GM18499 (cell line): ENCODE results near the gene BOLL.
"Not testable (repeated sequence)": the region's sequence is repeated elsewhere in the genome, so short reads cannot be mapped to it uniquely, and the experiment has no call there.

Experiments used
- ATAC-seq: cut with Tn5 transposase; IDR thresholded peaks from one replicate; pipeline ENCODE4 v1.9.1; 2021; ENCODE audit warnings: moderate number of reproducible peaks; ENCODE audit not compliant: insufficient read depth, unreplicated experiment

BOLL gene, protein sequence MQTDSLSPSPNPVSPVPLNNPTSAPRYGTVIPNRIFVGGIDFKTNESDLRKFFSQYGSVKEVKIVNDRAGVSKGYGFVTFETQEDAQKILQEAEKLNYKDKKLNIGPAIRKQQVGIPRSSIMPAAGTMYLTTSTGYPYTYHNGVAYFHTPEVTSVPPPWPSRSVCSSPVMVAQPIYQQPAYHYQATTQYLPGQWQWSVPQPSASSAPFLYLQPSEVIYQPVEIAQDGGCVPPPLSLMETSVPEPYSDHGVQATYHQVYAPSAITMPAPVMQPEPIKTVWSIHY

DNA sequence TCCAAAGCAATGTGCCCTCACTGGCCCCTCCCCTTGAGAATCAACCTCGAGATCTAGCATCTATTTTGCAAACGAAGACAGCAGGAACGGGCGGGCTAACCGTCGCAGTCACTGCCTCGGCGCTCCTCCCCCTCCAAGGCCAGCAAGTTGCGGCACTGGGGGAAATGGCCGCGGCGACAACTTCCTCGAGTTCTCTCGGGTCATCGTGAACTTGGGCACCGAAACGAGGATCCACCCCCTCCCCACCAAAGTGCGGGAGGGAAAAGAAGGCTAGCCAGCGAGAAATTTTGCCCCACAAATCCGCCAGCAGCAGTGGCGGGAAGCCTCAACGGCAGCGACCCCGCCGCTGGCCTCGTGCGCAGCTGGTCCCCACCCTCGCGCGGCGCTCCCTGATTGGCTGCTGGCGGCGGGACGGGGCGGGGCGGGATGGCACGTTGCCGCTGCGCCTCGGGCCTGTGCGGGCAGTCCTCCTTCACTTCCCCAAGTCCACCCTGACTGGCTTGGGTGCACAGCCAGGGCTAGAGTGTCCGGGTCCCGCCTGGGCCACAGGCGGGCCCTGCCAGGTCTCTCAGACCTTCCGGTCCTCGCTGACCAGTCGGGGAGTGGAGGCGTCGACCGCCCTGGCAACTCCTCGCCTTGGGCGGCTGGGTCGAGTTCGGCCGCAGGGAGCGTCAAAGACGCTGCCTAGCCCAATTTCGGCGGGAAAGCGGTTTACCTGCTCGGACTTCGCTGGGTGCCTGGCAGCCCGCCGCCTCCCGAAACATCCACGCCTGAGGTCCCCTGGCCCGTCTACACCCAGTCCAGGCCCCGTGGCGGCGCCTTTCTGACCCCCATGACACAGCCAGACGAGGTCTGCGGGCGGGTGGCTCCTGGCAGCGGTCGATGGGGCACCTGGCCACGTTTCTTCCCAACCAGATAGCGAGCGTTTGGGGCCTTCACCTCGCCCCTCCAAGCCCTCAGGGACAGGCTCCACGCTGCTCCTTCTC, at the start of gene BOLL:
Gene BOLL (minus strand): TSS at position 364 of the 986 bp plus-strand sequence. CDS start 3,469 bp downstream, outside the sequence.
- ATAC-seq: no peak

DNA sequence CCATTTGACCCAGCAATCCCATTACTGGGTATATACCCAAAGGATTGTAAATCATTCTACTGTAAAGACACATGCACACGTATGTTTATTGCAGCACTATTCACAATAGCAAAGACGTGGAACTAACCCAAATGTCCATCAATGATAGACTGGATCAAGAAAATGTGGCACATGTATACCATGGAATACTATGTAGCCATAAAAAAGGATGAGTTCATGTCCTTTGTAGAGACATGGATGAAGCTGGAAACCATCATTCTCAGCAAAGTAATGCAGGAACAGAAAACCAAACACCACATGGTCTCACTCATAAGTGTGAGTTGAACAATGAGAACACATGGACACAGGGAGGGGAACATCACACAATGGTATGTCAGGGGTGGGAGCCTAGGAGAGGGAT, 49.7 kb upstream of the BOLL start:
- ATAC-seq: not testable (repeated sequence)

DNA sequence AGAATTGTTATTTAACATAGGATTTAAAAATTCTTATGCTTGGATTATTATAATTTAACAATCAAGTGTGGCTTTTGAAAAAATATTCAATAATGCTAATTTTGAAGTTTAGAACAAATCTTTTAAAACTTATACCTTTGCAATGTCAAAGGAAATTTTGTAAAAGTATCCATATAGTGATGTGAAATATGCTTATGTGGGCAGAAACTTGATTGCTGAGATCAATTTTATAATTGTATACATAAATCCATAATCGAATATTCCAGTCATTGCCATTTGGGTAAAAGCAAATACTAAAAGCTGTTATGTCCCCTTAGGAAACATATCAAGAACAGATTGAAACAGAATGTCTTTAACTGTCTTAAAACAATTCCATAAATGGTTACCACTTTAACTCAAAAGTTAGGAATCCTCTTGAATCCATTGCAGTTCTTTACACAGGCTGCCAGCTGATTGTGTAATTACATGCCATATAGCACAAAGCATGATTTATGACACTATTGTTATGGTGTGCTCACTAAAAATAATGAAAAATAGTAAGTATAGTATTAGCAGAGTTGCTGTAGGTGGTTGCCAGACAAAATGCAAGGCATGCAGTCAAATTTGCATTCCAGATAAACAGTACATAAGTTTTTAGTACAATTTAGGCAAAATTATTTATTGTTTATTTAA, 43.5 kb upstream of the BOLL start:
- no peak for ATAC-seq

DNA sequence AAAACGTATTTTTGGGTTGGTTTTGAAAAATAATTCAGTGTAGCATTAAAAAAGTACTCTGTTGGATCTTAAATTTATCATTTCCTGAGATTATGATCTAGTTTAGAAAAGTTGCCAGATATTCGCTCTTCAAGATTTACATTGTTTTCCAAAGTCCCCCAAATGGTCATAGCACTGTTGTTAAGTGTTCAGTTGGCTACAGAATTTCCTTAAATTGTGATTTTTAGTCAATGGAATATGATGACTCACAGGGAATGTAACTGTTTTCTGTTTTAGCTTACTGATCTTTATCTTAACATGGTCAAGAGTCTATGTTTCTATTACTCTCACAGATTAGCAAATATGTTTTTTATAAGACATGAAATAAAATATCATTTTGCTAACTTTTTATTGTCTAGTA, 42.5 kb upstream of the BOLL start:
- no peak for ATAC-seq

DNA sequence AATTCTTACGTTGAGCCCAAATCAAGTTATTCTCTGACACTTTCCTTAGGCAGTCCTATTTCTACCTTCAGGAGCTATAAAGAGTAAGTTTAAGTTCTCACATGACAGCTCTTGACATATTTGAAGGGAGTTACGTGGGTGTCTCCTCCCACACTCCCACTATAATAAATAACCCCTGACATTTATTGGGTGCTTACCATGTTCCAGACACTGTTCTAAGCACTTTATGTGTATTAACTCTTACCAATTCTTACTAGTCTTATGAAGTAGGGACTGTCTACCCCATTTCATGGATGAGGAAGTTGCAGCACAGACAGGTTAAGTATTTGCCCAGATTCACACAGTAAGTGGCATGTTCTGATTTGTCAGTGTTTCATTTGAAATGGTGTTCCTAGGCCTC, 37.2 kb upstream of the BOLL start:
- ATAC-seq: no peak

DNA sequence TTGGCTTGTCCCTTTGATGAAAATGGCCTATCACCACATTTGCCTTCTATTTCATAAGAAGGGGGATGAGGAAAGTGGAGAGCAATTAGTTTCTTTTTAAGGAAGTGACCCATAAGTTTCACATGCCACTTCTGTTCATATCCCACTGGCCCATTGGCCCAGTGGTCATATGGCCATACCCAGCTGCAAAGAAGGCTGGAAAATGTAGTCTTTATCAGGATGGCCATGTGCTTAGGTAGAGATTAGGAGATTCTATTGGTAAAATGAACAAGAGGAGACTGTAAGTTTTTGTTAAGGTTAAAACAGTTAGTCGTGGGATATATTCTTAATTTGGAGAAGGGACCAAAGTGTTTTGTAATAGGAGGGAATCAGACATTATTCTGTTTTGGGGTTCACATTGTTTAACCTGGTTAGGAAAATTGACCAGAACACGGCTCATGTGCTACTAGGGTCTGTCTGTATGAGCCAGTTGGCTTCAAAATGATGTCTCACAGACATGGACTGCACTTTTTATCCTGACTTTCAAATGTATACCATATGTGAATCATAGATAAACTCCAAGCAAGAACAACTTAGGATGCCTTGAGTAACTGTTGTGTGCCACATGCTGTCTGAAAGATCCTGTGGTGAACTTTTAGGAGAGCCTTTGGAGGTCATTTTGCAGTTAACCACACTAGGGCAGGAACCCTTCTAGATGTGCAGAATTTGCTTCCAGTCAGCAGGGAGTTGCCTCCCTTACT, 36.6 kb upstream of the BOLL start:
- no peak for ATAC-seq

DNA sequence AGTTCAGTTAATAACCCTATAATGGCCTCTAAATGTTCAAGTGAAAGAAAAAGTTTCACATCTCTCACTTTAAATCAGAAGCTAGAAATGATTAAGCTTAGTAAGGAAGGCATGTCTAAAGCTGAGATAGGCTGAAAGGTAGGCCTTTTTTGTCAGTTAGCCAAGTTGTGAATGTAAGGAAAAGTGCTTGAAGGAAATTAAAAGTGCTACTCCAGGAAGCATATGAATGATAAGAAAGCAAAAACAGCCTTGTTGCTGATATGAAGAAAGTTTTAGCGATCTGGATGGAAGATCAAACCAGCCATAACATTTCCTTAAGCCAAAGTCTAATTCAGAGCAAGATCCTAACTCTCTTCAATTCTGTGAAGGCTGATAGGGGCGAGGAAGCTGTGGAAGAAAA, 29.4 kb upstream of the BOLL start:
- no peak for ATAC-seq

DNA sequence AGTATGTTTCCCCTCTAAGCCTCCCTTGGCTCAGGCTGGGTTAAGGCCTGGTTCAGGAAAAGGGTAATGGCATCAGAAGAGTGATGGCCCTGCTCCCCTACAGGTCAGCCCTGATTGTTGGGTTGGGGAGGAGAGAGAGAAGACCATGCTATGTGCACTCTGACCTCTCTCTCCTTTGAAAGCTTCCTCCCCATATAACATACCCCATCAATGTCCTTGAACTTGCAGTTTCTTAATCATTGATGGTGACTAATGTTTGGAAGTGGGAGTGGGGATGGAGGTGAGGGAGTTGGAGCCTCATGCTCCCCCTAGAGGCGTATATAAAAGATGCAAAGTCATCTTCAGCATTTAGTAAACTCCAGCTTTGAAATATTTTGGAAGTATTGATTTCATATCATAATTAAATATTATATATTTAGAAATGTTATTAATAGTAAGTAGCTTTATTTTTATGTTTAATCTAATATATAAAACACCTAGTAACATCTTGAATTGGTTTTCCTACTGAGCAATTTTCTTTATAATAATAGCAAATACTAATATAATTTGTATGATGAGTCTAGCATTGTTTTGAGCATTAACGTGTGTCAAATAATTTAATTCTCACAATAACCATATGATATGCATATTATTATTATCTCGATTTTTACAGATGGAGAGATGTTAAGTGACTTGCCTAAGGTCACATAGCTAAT, 28.1 kb upstream of the BOLL start:
- no peak for ATAC-seq

DNA sequence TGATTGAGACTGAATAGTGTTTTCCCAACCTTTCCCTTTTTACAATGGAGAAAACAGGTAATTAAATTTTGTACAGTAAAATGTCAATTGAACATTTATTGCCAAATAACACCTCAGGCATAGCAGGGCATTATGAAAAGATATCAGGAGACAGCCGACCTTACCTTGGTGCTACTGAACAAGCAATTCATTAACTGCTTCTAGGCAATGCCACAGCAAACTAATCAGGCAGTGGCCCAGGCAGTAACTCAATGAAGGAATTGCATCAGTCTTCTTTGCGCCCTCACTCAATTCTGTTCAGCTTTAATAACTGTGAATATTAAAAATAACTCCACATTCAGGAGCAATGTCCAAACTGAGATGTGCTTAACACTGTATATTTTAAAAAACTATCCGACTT, 25.4 kb upstream of the BOLL start:
- ATAC-seq: no peak

DNA sequence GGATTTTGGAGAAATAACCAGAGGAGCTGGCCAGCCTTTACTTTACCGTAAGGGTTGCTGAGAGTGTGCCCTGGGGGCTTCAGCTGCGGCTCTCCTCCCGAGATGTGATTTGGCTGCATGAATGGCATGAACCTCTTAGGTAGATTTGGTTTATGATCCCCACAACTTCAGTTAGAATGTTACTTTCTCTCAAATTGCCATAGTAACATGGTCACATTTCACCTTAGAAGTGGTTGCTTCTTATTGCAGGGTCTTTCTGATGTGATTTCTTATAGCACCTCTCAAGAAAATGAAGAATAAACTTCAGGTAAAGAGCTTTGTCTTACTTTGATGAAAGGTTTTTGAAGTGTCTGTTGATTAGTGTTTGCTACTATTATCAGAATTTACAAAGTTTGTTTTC, 24.9 kb upstream of the BOLL start:
- ATAC-seq: no peak

DNA sequence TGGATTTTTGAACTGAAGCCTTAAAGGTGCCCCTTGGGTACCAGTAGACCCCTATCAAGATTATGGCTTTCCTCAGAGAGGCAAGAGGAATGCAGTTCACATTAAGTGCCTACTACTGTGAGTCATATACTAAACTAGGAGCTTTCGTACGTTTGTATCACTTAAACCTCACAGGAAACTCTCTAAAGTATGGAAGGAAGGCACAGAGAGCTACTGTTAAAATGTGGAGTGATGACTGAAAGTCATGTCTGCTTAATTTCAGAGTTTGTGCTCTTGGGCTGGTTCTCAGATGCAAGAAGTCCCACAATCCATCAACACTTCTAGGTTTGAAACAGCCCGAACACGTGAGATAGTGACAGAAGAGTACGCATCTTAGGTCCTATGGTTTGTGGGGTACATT, 23.9 kb upstream of the BOLL start:
- ATAC-seq: no peak

DNA sequence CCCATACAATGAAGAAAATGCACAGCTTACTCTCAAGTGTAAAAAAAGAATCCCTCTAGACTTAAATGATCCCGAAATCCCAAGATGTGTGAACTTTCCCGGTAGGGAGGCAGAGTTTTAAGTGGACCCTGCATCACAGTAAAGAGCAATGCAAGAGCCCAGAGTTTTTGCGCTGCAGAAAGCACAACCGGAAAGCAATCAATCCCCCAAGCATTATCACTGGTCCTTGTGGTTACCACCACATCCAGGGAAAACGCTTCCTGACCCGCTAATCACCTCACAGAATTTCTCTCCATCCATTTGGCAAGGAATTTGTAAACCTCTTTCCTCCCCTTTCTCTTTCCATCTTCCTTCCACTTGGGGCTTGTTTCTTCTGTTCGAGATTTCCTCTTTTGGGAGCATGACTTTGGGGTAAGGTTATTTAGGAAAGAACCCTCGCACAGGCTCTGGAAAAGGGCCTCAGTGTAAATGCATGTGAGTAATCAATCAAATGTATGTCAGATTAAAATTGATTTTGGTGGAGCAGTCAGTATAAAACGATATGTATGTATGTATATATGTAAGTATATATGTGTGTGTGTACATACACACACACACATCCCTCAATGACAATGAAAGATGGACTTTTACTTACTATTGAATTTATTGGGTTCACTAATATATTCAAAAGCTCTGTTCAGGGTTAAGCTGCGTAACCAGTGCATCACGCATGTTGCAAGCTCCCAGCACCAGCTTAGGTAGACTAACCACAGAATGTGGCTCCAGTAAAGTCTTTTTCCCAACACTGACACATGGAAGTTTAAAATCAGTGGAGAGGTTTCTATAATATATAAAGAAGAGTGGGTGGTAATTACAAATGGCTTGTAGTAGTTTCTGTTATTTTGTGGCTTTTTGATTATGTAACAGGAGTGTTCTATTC, 20.9 kb upstream of the BOLL start:
- ATAC-seq: no peak

DNA sequence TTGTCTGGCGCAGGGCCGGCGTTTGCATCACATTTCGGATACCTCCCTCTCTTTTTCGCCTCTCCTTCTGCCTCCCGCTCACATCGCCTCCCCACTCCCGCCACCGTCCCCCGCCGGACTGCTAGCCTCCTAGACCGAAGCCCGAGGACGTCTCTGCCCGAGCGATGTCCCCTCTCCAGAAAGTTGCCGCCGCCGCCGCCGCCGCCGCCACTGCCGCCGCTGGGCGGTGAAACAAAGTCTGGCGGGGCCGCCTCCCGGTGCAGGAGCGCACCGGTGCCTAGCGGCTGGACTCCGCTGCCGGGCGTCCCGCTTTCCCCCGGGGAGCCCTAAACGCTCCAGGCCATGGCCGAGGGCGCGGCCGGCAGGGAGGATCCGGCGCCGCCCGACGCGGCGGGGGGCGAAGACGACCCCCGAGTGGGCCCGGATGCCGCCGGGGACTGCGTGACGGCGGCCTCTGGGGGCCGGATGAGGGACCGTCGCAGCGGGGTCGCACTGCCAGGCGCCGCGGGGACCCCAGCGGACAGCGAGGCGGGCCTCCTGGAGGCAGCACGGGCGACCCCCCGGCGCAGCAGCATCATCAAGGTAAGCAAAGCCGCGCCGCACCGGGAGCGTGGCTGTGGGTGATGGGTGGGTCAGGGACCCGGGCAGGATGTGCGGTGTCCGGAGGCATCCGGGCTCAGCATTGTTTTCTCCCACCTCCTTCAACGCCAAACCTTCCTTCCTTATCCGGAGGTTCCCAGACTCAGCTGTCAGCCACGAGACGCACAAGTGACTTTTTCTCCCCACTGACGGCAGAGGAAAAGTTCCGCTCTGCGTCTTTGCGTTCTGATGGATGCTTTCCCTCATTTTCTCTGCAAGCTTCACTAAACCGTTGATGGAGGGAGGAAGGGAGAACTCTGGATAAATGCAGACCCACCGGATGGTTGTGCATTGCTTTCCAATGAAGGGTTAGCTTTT, 19.9 kb upstream of the BOLL start:
- ATAC-seq: peak; percentile 8

DNA sequence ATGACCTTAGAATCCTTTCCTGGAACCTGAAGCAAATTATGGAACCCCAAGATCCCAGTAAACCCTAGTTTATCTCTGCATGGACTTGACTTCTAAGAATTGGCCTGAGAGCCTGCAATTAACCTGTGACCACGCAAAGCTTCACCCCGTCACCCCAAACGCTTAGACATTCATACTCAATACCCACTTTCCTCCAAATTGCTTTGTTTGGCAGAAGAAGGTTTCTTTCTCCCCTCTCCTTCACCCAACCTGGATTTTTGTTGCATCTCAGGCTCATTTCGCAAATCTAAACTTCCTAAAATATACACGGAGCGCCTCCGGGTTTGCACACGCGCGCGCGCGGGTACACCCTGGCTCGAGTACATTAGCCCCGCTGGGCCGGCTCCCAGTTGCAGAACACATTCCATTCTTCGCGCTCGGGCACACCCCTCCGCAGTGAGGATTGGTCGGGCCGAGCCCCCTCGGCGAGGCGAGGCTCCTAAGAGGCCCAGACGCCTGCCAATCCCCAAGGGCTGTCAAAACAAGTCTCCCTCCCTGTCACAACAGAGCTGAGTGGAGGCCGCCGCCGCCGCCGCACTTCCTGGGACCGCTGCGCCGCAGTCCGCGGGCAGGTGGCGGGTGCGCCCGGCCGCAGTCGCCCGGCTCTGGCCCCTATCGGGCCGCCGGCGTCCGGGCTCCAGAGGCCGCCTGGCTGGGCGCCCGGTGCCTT, 19.1 kb upstream of the BOLL start, which contains the start of gene PLCL1:
Gene PLCL1 (plus strand): TSS at position 545 of the 709 bp plus-strand sequence.
- ATAC-seq: peak; percentile 98

DNA sequence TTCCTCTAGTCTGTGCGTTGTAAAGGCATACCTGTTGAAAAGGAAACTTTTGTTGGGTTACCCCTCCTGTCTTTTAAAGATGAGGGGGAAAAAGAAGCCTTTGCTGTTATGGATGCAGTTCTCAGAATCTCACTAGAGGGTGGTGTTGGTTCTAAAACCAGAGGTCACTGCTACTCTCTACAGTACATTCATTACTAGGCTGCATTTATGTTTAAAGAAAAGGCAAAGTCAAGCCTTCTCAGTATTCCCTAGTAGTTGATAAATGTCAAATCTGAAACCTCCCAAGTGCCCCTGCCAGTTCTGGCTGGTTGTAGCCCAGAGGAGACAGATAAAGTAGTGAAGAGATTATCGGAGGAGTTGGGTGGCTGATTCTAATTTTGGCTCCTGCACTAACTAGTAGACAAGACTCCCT, 17.9 kb upstream of the BOLL start:
- ATAC-seq: no peak

DNA sequence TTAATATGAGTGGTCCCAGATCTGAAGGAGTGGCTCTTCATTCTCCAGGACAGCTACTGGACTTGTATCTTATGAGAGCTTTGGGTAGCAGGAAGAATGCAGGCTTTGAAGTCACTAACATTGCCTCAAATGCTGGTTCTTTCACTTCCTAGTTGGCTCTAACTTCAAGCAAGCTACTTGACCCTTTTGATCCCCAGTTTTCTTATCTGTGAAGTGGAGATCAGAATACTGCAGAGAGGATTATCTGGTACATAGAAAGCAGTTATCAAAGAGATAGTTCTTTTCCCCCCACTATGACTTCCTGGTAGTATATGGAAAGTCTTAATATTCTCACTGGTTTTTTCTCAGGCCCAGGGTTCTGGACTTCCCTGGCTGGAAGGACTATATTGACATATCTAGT, 15.9 kb upstream of the BOLL start:
- no peak for ATAC-seq

DNA sequence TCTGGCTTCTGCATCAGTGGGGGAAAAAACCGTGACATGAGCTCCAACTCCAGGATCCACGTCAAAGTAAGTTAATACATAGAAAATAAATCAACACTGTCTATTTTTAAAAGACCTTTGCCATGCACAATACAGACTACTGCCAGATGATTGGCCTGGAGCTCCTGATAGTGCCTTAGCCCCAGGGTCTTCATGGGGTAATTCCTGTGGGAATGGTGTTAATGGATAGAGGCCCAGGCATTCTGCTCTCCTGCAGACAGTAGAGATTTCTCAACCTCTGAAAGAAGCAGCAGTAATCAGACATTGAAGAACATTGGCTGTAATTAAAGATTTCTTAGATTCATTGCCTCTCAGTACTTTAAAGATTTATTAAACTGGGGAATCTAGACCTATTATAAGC, 15.0 kb upstream of the BOLL start:
- no peak for ATAC-seq
